HUES48 (cell line): ENCODE results near the gene IRAK2.
"Not testable (repeated sequence)": the region's sequence is repeated elsewhere in the genome, so short reads cannot be mapped to it uniquely, and the experiment has no call there.

ENCODE experiments used
- H3K27ac ChIP-seq: one replicate; pipeline ENCODE4 v1.7.0; 2013; ENCODE audit warnings: low read depth, low read length, inconsistent platforms
- H3K27me3 ChIP-seq: 2 replicates; pipeline ENCODE4 v1.6.1; 2013; ENCODE audit warnings: mild to moderate bottlenecking, low read length; ENCODE audit not compliant: control insufficient read depth, insufficient read depth
- H3K36me3 ChIP-seq: 2 replicates; pipeline ENCODE4 v1.6.1; 2013; ENCODE audit warnings: low read length; ENCODE audit not compliant: control insufficient read depth, insufficient read depth
- H3K4me1 ChIP-seq: 2 replicates; pipeline ENCODE4 v1.6.1; 2013; ENCODE audit warnings: mild to moderate bottlenecking, low read length; ENCODE audit not compliant: control insufficient read depth, insufficient read depth
- H3K4me3 ChIP-seq: 2 replicates; pipeline ENCODE4 v1.5.1; 2013; ENCODE audit warnings: mild to moderate bottlenecking, low read depth, low read length
- H3K9ac ChIP-seq: 2 replicates; pipeline ENCODE4 v1.6.1; 2013; ENCODE audit warnings: mild to moderate bottlenecking, low read depth, low read length, moderate library complexity
- H3K9me3 ChIP-seq: 2 replicates; pipeline ENCODE4 v1.6.1; 2013; ENCODE audit warnings: low read length; ENCODE audit not compliant: control insufficient read depth, insufficient read depth

Gene IRAK2

GRCh38 chr3:10160925-10161324 is 3.8 kb upstream of the IRAK2 start:
- no peaks in the 10 kb centered on the region for H3K4me1 ChIP-seq
- no peaks in the 10 kb centered on the region for H3K9me3 ChIP-seq
- no peaks in the 10 kb centered on the region for H3K36me3 ChIP-seq
- no peak overlapping the region for H3K27ac ChIP-seq
- H3K27me3 ChIP-seq = no peaks in the 10 kb centered on the region
- H3K9ac ChIP-seq = no peak overlapping the region
- H3K4me3 ChIP-seq = no peak overlapping the region

GRCh38 chr3:10162185-10162584 is 2.5 kb upstream of the IRAK2 start:
- H3K9ac ChIP-seq = no peak overlapping the region
- H3K4me3 ChIP-seq = no peak overlapping the region
- H3K27me3 ChIP-seq = no peaks in the 10 kb centered on the region
- H3K4me1 ChIP-seq = no peaks in the 10 kb centered on the region
- H3K27ac ChIP-seq = no peak overlapping the region
- no peaks in the 10 kb centered on the region for H3K36me3 ChIP-seq
- H3K9me3 ChIP-seq = no peaks in the 10 kb centered on the region

GRCh38 chr3:10164201-10164545 is 546 bp upstream of the IRAK2 start:
- H3K36me3 ChIP-seq, H3K9ac ChIP-seq, H3K9me3 ChIP-seq, H3K4me1 ChIP-seq, H3K27me3 ChIP-seq, H3K27ac ChIP-seq: not testable (repeated sequence)
- H3K4me3 ChIP-seq = peak overlapping the region; percentile 80; the same call in 1 of the 2 replicates

GRCh38 chr3:10166213-10166604 is 1.5 kb downstream of the IRAK2 start:
- no peak overlapping the region for H3K27ac ChIP-seq
- no peaks in the 10 kb centered on the region for H3K27me3 ChIP-seq
- no peaks in the 10 kb centered on the region for H3K4me1 ChIP-seq
- no peaks in the 10 kb centered on the region for H3K36me3 ChIP-seq
- no peak overlapping the region for H3K4me3 ChIP-seq
- no peak overlapping the region for H3K9ac ChIP-seq
- no peaks in the 10 kb centered on the region for H3K9me3 ChIP-seq

GRCh38 chr3:10169000-10169496 is 4.3 kb downstream of the IRAK2 start:
- Histone ChIP-seq H3K4me1 (no peaks in the 10 kb centered on the region), H3K27me3 (no peaks in the 10 kb centered on the region), H3K9me3 (no peaks in the 10 kb centered on the region), H3K9ac (no peak overlapping the region), H3K27ac (no peak overlapping the region), H3K4me3 (no peak overlapping the region), H3K36me3 (no peaks in the 10 kb centered on the region)

GRCh38 chr3:10170915-10171478 is 6.3 kb downstream of the IRAK2 start:
- Histone ChIP-seq H3K36me3 (no peaks in the 10 kb centered on the region), H3K4me3 (no peak overlapping the region), H3K9me3 (no peaks in the 10 kb centered on the region), H3K27me3 (no peaks in the 10 kb centered on the region), H3K9ac (no peak overlapping the region), H3K4me1 (no peaks in the 10 kb centered on the region), H3K27ac (no peak overlapping the region)

- Histone ChIP-seq H3K4me3 (no peak overlapping the region), H3K27ac (no peak overlapping the region), H3K9me3 (no peaks in the 10 kb centered on the region), H3K4me1 (no peaks in the 10 kb centered on the region), H3K36me3 (no peaks in the 10 kb centered on the region), H3K9ac (no peak overlapping the region), H3K27me3 (no peaks in the 10 kb centered on the region)
Measured at GRCh38 chr3:10173095-10173925, 8.6 kb downstream of the IRAK2 start.

GRCh38 chr3:10173926-10174435 is 9.3 kb downstream of the IRAK2 start:
- no peaks in the 10 kb centered on the region for H3K9me3 ChIP-seq
- no peaks in the 10 kb centered on the region for H3K36me3 ChIP-seq
- no peaks in the 10 kb centered on the region for H3K27me3 ChIP-seq
- no peaks in the 10 kb centered on the region for H3K4me1 ChIP-seq
- H3K4me3 ChIP-seq = no peak overlapping the region
- no peak overlapping the region for H3K27ac ChIP-seq
- H3K9ac ChIP-seq = no peak overlapping the region

GRCh38 chr3:10175334-10175733 is 10.6 kb downstream of the IRAK2 start:
- H3K27ac ChIP-seq, H3K9ac ChIP-seq: not testable (repeated sequence)

GRCh38 chr3:10176150-10176549 is 11.4 kb downstream of the IRAK2 start:
- not testable (repeated sequence) for H3K27me3 ChIP-seq, H3K4me1 ChIP-seq, H3K27ac ChIP-seq, H3K9me3 ChIP-seq, H3K4me3 ChIP-seq, H3K9ac ChIP-seq, H3K36me3 ChIP-seq

More at GRCh38 chr3:10175334-10175733, 10.6 kb downstream of the IRAK2 start:
- not testable (repeated sequence) for H3K27me3 ChIP-seq, H3K4me3 ChIP-seq, H3K36me3 ChIP-seq, H3K9me3 ChIP-seq, H3K4me1 ChIP-seq

GRCh38 chr3:10177737-10178136 is 13.0 kb downstream of the IRAK2 start:
- Histone ChIP-seq H3K4me1 (no peaks in the 10 kb centered on the region), H3K36me3 (no peaks in the 10 kb centered on the region), H3K27me3 (no peaks in the 10 kb centered on the region), H3K9ac (no peak overlapping the region), H3K9me3 (no peaks in the 10 kb centered on the region), H3K4me3 (no peak overlapping the region), H3K27ac (no peak overlapping the region)
